Endothelial cell of umbilical vein (primary cell): Measurements from ENCODE around the gene MRPL4. TPM values are rescaled to one million over a fixed set of nuclear protein-coding genes. Genes with fewer than 3 reads are reported as not detected.

ENCODE experiments used
- BruUV-seq: library from RNA; stranded (reverse); fragments of 400-500 nt; replicated peaks from 2 replicates; lab custom pipeline; 2021; lab: Mats Ljungman, UMichigan
- CTCF ChIA-PET: fragments of 300-600, 350-600 bp; sonication (Branson Sonifier 250); formaldehyde crosslinking; loops from one replicate; lab custom pipeline; 2021; ENCODE audit warnings: antibody characterized with exemption, inconsistent platforms; lab: Charles Lee
- POLR2A ChIA-PET: fragments of 300-600, 350-600 bp; sonication (Branson Sonifier 250); formaldehyde crosslinking; loops from one replicate; lab custom pipeline; 2021; ENCODE audit warnings: antibody characterized with exemption, inconsistent platforms; lab: Charles Lee
- DNase-seq: peaks from one replicate; pipeline ENCODE4 v3.0.0-alpha.2; 2011; ENCODE audit warnings: low read depth, low spot score
- FAIRE-seq: peaks from 2 replicates; lab custom pipeline; 2011; peaks lifted over from hg19 to GRCh38; lab: Jason Lieb, UNC
- H2AFZ ChIP-seq: 2 replicates; pipeline ENCODE4 v1.6.0; 2012; ENCODE audit warnings: low read depth, low read length, control low read depth, inconsistent platforms
- H3K27ac ChIP-seq: 2 replicates; pipeline ENCODE4 v1.5.1; 2011; ENCODE audit warnings: low read depth, mild to moderate bottlenecking, control low read depth, low read length, moderate library complexity; ENCODE audit not compliant: insufficient read depth
- H3K27me3 ChIP-seq, 2 experiments: 2 replicates each; pipeline versions ENCODE4 v1.6.0 to v1.6.1; 2011; ENCODE audit warnings: low read length in 2 of 2, mixed read lengths in 1 of 2; ENCODE audit not compliant: control insufficient read depth in 2 of 2, insufficient read depth in 2 of 2
- H3K36me3 ChIP-seq, 2 experiments: 2 replicates in 1 of 2; 3 replicates in 1 of 2; pipeline ENCODE4 v1.5.1; 2011; ENCODE audit warnings: low read length in 2 of 2, mild to moderate bottlenecking in 1 of 2, moderate library complexity in 1 of 2; ENCODE audit not compliant: control insufficient read depth in 2 of 2, insufficient read depth in 2 of 2; ENCODE audit errors: extremely low read depth in 1 of 2
- H3K4me1 ChIP-seq: 3 replicates; pipeline ENCODE4 v1.5.1; 2011; ENCODE audit warnings: mild to moderate bottlenecking, low read length; ENCODE audit not compliant: control insufficient read depth, insufficient read depth; ENCODE audit errors: extremely low read depth
- H3K4me2 ChIP-seq: 2 replicates; pipeline ENCODE4 v1.6.1; 2011; ENCODE audit warnings: low read length, control low read depth, mixed read lengths; ENCODE audit not compliant: insufficient read depth
- H3K4me3 ChIP-seq, 3 experiments: fragments of 200-600 bp in 1 of 3; sonication (generic), shearing (Covaris generic) in 1 of 3; replicated peaks in 1 of 3; 2 replicates each; pipeline ENCODE4 v1.5.1; 2011 to 2016; ENCODE audit warnings: control low read depth in 3 of 3, low read length in 3 of 3, mild to moderate bottlenecking in 2 of 3, inconsistent platforms in 1 of 3, low read depth in 1 of 3, moderate library complexity in 1 of 3; ENCODE audit not compliant: insufficient read depth in 1 of 3
- H3K79me2 ChIP-seq: 2 replicates; pipeline ENCODE4 v1.6.0; 2012; ENCODE audit warnings: low read length, inconsistent platforms; ENCODE audit not compliant: control insufficient read depth, insufficient read depth
- H3K9ac ChIP-seq: replicated peaks from 2 replicates; pipeline ENCODE3; 2011; ENCODE audit warnings: low read length, control low read depth; ENCODE audit not compliant: insufficient read depth; ENCODE audit errors: extremely low read depth
- H3K9me1 ChIP-seq: replicated peaks from 3 replicates; pipeline ENCODE4 v1.6.0; 2011; ENCODE audit warnings: mild to moderate bottlenecking, low read length; ENCODE audit not compliant: control insufficient read depth, insufficient read depth; ENCODE audit errors: extremely low read depth
- H3K9me3 ChIP-seq: replicated peaks from 2 replicates; pipeline ENCODE4 v1.5.1; 2012; ENCODE audit warnings: low read length, inconsistent platforms; ENCODE audit not compliant: control insufficient read depth, insufficient read depth
- H4K20me1 ChIP-seq: replicated peaks from 2 replicates; pipeline ENCODE3; 2011; ENCODE audit warnings: mild to moderate bottlenecking, low read length; ENCODE audit not compliant: control insufficient read depth, insufficient read depth; ENCODE audit errors: extremely low read depth
- CTCF ChIP-seq, 2 donors: IDR thresholded peaks; 1 replicate in 1 of 2; 2 replicates in 1 of 2; pipeline ENCODE4 v1.5.1; 2011; ENCODE audit warnings: low read length in 2 of 2, mild to moderate bottlenecking in 2 of 2, moderate library complexity in 2 of 2, control low read depth in 1 of 2, inconsistent platforms in 1 of 2, low read depth in 1 of 2; ENCODE audit not compliant: insufficient read depth in 1 of 2; ENCODE audit errors: extremely low read depth in 1 of 2
- EZH2 ChIP-seq: IDR thresholded peaks from 2 replicates; pipeline ENCODE4 v1.6.1; 2012; ENCODE audit warnings: borderline replicate concordance, low read depth, mild to moderate bottlenecking, moderate library complexity, low read length, inconsistent platforms; ENCODE audit not compliant: severe bottlenecking
- FOS ChIP-seq: IDR thresholded peaks from 2 replicates; pipeline ENCODE4 v1.6.1; 2011; ENCODE audit warnings: mild to moderate bottlenecking, low read length, moderate library complexity, borderline replicate concordance; ENCODE audit not compliant: insufficient read depth
- GATA2 ChIP-seq: IDR thresholded peaks from 2 replicates; pipeline ENCODE4 v1.7.0; 2011; ENCODE audit warnings: low read depth, mild to moderate bottlenecking, moderate library complexity, mixed read lengths, low read length; ENCODE audit not compliant: insufficient read length, insufficient read depth
- JUN ChIP-seq: IDR thresholded peaks from 2 replicates; pipeline ENCODE4 v1.6.1; 2011; ENCODE audit warnings: borderline replicate concordance, low read depth; ENCODE audit not compliant: insufficient read length, insufficient read depth
- MYC ChIP-seq: IDR thresholded peaks from one replicate; pipeline ENCODE4 v1.6.1; 2011; ENCODE audit warnings: mild to moderate bottlenecking, low read depth, low read length
- POLR2A ChIP-seq: IDR thresholded peaks from 2 replicates; pipeline ENCODE4 v1.6.1; 2012; ENCODE audit warnings: low read depth, mild to moderate bottlenecking, control low read depth, low read length
- POLR2AphosphoS5 ChIP-seq: IDR thresholded peaks from 2 replicates; pipeline ENCODE4 v1.6.1; 2012; ENCODE audit warnings: low read depth, mild to moderate bottlenecking, control low read depth, low read length, moderate library complexity; ENCODE audit not compliant: insufficient read depth
- dilution Hi-C: fragments of 300-500 bp; cut with MboI; formaldehyde crosslinking; loops from one replicate; pipeline ENCODE4 v1.15.0; 2019; ENCODE audit warnings: low sequenced_read_pairs; ENCODE audit not compliant: extremely low pct_ligation_motif_present
- intact Hi-C: fragments of 100-400 bp; cut with micrococcal nuclease; formaldehyde crosslinking; loops from one replicate; pipeline ENCODE4 v1.10.0; 2022
- polyA plus RNA-seq, 4 experiments: library from polyadenylated mRNA; depleted of rRNA in 3 of 4; stranded (reverse) in 3 of 4; unstranded in 1 of 4; fragments of >200 nt; gene quantifications; 2 replicates each; pipeline versions ENCODE4 v1.2.1 to v1.2.3, GENCODE V29; 2011 to 2012; ENCODE audit warnings: missing spikeins in 1 of 4
- total RNA-seq: library from RNA; stranded (reverse); gene quantifications from 2 replicates; pipeline ENCODE4 v1.2.3, GENCODE V29; 2021
- TF ChIP-seq, protein P1 (sequence below): IDR thresholded peaks from 2 replicates; pipeline ENCODE4 v1.6.1; 2011; ENCODE audit not compliant: insufficient read depth, insufficient read length

MRPL4 gene
- total and polyA plus RNA-seq, 2 donors (not counting 3 experiments of a cell fraction or from before 2014, with no cell fraction given) = 70.4 to 118 TPM

GRCh38 chr19:10299545-10300458 lies 47.8 kb downstream of the MRPL4 start:
- H4K20me1 ChIP-seq = no peaks in the 10 kb centered on the region
- peak overlapping the region; percentile 28 for H2AFZ ChIP-seq
- no TSS peak for BruUV-seq
- intact Hi-C loops = no loop called here
- no peaks in the 10 kb centered on the region for H3K9me3 ChIP-seq
- H3K27me3 ChIP-seq = peaks cover 12 to 15% of the 10 kb centered on the region in 2 experiments
- ChIA-PET CTCF (interaction anchor here (0.6 to 1.6 kb wide), 3 partner anchors 41 to 208 kb away, joined by 3 read pairs; no protein-coding TSS in a partner anchor), POLR2A (interaction anchor here (0.6 to 1.2 kb wide), 2 partner anchors 10 to 29 kb away, joined by 3 to 4 read pairs; partner anchors contain the start of gene ICAM1)
- dilution Hi-C loops = no loop called here
- no peak for TF ChIP-seq POLR2A
- no peak for TF ChIP-seq MYC
- no peak for TF ChIP-seq CTCF (IDR thresholded peaks at IDR 0.05; ENCODE audit: extremely low read depth in 1 of 2, insufficient read depth in 1 of 2, low read depth in 1 of 2, low read length in 2 of 2)
- TF ChIP-seq POLR2AphosphoS5 = no peak
- no peak for TF ChIP-seq FOS
- TF ChIP-seq GATA2 = no peak
- TF ChIP-seq EZH2 = no peak
- no peak for TF ChIP-seq JUN
- TF ChIP-seq, protein P1, sequence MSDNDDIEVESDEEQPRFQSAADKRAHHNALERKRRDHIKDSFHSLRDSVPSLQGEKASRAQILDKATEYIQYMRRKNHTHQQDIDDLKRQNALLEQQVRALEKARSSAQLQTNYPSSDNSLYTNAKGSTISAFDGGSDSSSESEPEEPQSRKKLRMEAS = no peak
- FAIRE-seq (no peak), DNase-seq (no peak)
- H3K9me1 ChIP-seq = no peaks in the 10 kb centered on the region
- H3K79me2 ChIP-seq = no peaks in the 10 kb centered on the region
- peaks cover 3% of the 10 kb centered on the region for H3K4me1 ChIP-seq
- no peak overlapping the region for H3K4me3 ChIP-seq
- no peak overlapping the region for H3K27ac ChIP-seq
- no peak overlapping the region for H3K4me2 ChIP-seq
- H3K36me3 ChIP-seq = no peaks in the 10 kb centered on the region
- no peak overlapping the region for H3K9ac ChIP-seq
